ENCODE measurements around the gene GSTT2B. TPM values are rescaled to one million over a fixed set of nuclear protein-coding genes. Genes with fewer than 3 reads are reported as not detected.

The GSTT2B gene
- total RNA-seq (2022; extraction: Qiagen RNA extraction), result 0.28 to 0.43 TPM (median 0.39 TPM) in 5 replicates

GRCh38 chr22:23961084-23961771 is at the start of gene GSTT2B:
Gene GSTT2B (minus strand): TSS chr22:23961195. CDS start chr22:23961131, 64 bp downstream.

GRCh38 chr22:24005201-24005600 is 44.2 kb upstream of the GSTT2B start, which contains the start of gene GSTT4:
Gene GSTT4 (minus strand): TSS chr22:24005453. CDS start chr22:24005356, 97 bp downstream.

GRCh38 chr22:23979557-23980240 is 18.7 kb upstream of the GSTT2B start, which contains the start of gene GSTT2:
Gene GSTT2 (plus strand): TSS chr22:23980134.

GRCh38 chr22:23974345-23974744 is 13.3 kb upstream of the GSTT2B start, which contains the start of gene DDT:
Gene DDT (minus strand): TSS chr22:23974441. CDS start chr22:23974414, 27 bp downstream.

GRCh38 chr22:23966568-23966967 is 5.6 kb upstream of the GSTT2B start, which contains the start of gene DDTL:
Gene DDTL (plus strand): TSS chr22:23966888. CDS start chr22:23966915, 27 bp downstream.

Other genes starting within 250 kb of the GSTT2B start
- gene ZNF70, start 210.1 kb downstream of the GSTT2B start, total RNA-seq (2022; extraction: Qiagen RNA extraction), result 0.83 to 1.1 TPM (median 1.00 TPM) in 5 replicates
- 0.34 to 1.3 TPM (median 0.73 TPM) in 4 of 5 replicates, not detected in the other for gene VPREB3, start 206.8 kb downstream of the GSTT2B start, total RNA-seq (2022; extraction: Qiagen RNA extraction)
- gene C22orf15, start 198.2 kb downstream of the GSTT2B start, total RNA-seq (2022; extraction: Qiagen RNA extraction), result not detected in 5 replicates
- 82.4 to 195 TPM (median 176 TPM) in 5 replicates for gene CHCHD10, start 193.2 kb downstream of the GSTT2B start, total RNA-seq (2022; extraction: Qiagen RNA extraction)
- 0.08 to 0.43 TPM (median 0.27 TPM) in 5 replicates for gene MMP11, start 188.3 kb downstream of the GSTT2B start, total RNA-seq (2022; extraction: Qiagen RNA extraction)
- 50.1 to 53.5 TPM (median 52.8 TPM) in 5 replicates for gene SMARCB1, start 174.2 kb downstream of the GSTT2B start, total RNA-seq (2022; extraction: Qiagen RNA extraction)
- gene DERL3, start 122.2 kb downstream of the GSTT2B start, total RNA-seq (2022; extraction: Qiagen RNA extraction), result 0.32 to 0.66 TPM (median 0.52 TPM) in 5 replicates
- gene SLC2A11, start 103.3 kb downstream of the GSTT2B start, total RNA-seq (2022; extraction: Qiagen RNA extraction), result 8.6 to 10.7 TPM (median 10.0 TPM) in 5 replicates
- gene MIF, start 66.8 kb downstream of the GSTT2B start, total RNA-seq (2022; extraction: Qiagen RNA extraction), result 518 to 960 TPM (median 932 TPM) in 5 replicates
- 1.6 to 2.1 TPM (median 1.9 TPM) in 5 replicates for gene DDTL, start 5.7 kb upstream of the GSTT2B start, total RNA-seq (2022; extraction: Qiagen RNA extraction)
- gene DDT, start 13.2 kb upstream of the GSTT2B start, total RNA-seq (2022; extraction: Qiagen RNA extraction), result 116 to 169 TPM (median 161 TPM) in 5 replicates
- gene GSTT2, start 18.9 kb upstream of the GSTT2B start, total RNA-seq (2022; extraction: Qiagen RNA extraction), result 0.27 TPM in 1 of 5 replicates, not detected in the others
- not detected in 5 replicates for gene GSTT4, start 44.3 kb upstream of the GSTT2B start, total RNA-seq (2022; extraction: Qiagen RNA extraction)
- 26.2 to 33.4 TPM (median 33.0 TPM) in 5 replicates for gene CABIN1, start 50.1 kb upstream of the GSTT2B start, total RNA-seq (2022; extraction: Qiagen RNA extraction)
- 62.5 to 83.3 TPM (median 77.2 TPM) in 5 replicates for gene SUSD2, start 220.3 kb upstream of the GSTT2B start, total RNA-seq (2022; extraction: Qiagen RNA extraction)